ENCODE measurements around the gene ZNF664.
A peak's percentile ranks its signal among the peaks of the same experiment; 100 is the strongest.

Gene ZNF664

GRCh38 chr12:124036171-124036598 is 63.2 kb downstream of the ZNF664 start:
- no peaks in the 10 kb centered on the region for H3K36me3 ChIP-seq
- no peak overlapping the region for H3K4me3 ChIP-seq (ENCODE audit: low read depth, low read length)
- H3K27ac ChIP-seq, result peak overlapping the region; percentile 24; the same call in 1 of the 2 replicates
- DNase-seq, result no peak
- no peaks in the 10 kb centered on the region for H3K27me3 ChIP-seq (ENCODE audit: insufficient read depth, low read depth, severe bottlenecking)
- no peak for TF ChIP-seq CTCF (IDR thresholded peaks at IDR 0.05; ENCODE audit: low read depth, low read length)
- H3K9me3 ChIP-seq (ENCODE audit: severe bottlenecking), result no peaks in the 10 kb centered on the region

GRCh38 chr12:124036657-124037109 is 63.7 kb downstream of the ZNF664 start:
- peak overlapping the region; percentile 24; the same call in 1 of the 2 replicates for H3K27ac ChIP-seq
- peak; percentile 43 for DNase-seq
- no peak overlapping the region for H3K4me3 ChIP-seq (ENCODE audit: low read depth, low read length)
- no peaks in the 10 kb centered on the region for H3K36me3 ChIP-seq
- TF ChIP-seq CTCF (IDR thresholded peaks at IDR 0.05; ENCODE audit: low read depth, low read length), result peak; percentile 59
- no peaks in the 10 kb centered on the region for H3K27me3 ChIP-seq (ENCODE audit: insufficient read depth, low read depth, severe bottlenecking)
- H3K9me3 ChIP-seq (ENCODE audit: severe bottlenecking), result no peaks in the 10 kb centered on the region

- H3K27ac ChIP-seq, result no peak overlapping the region
- TF ChIP-seq CTCF (IDR thresholded peaks at IDR 0.05; ENCODE audit: low read depth, low read length), result no peak
- DNase-seq, result no peak
- H3K36me3 ChIP-seq, result no peaks in the 10 kb centered on the region
- H3K4me3 ChIP-seq (ENCODE audit: low read depth, low read length), result no peak overlapping the region
- no peaks in the 10 kb centered on the region for H3K9me3 ChIP-seq (ENCODE audit: severe bottlenecking)
- no peaks in the 10 kb centered on the region for H3K27me3 ChIP-seq (ENCODE audit: insufficient read depth, low read depth, severe bottlenecking)
Measured at GRCh38 chr12:124037331-124037730, 64.3 kb downstream of the ZNF664 start.

GRCh38 chr12:124039276-124039675 is 66.3 kb downstream of the ZNF664 start:
- no peak for DNase-seq
- TF ChIP-seq CTCF (IDR thresholded peaks at IDR 0.05; ENCODE audit: low read depth, low read length), result no peak

GRCh38 chr12:124040291-124040690 is 67.3 kb downstream of the ZNF664 start:
- no peak for DNase-seq
- Histone ChIP-seq H3K9me3 (ENCODE audit: severe bottlenecking) (no peaks in the 10 kb centered on the region), H3K27ac (no peak overlapping the region), H3K36me3 (no peaks in the 10 kb centered on the region), H3K27me3 (ENCODE audit: insufficient read depth, low read depth, severe bottlenecking) (no peaks in the 10 kb centered on the region), H3K4me3 (ENCODE audit: low read depth, low read length) (no peak overlapping the region)
- no peak for TF ChIP-seq CTCF (IDR thresholded peaks at IDR 0.05; ENCODE audit: low read depth, low read length)

More at GRCh38 chr12:124039276-124039675, 66.3 kb downstream of the ZNF664 start:
- no peaks in the 10 kb centered on the region for H3K9me3 ChIP-seq (ENCODE audit: severe bottlenecking)
- H3K4me3 ChIP-seq (ENCODE audit: low read depth, low read length), result no peak overlapping the region
- no peaks in the 10 kb centered on the region for H3K36me3 ChIP-seq
- H3K27ac ChIP-seq, result no peak overlapping the region
- H3K27me3 ChIP-seq (ENCODE audit: insufficient read depth, low read depth, severe bottlenecking), result no peaks in the 10 kb centered on the region

GRCh38 chr12:124040737-124041136 is 67.7 kb downstream of the ZNF664 start:
- H3K9me3 ChIP-seq (ENCODE audit: severe bottlenecking), result no peaks in the 10 kb centered on the region
- no peak overlapping the region for H3K27ac ChIP-seq
- H3K27me3 ChIP-seq (ENCODE audit: insufficient read depth, low read depth, severe bottlenecking), result no peaks in the 10 kb centered on the region
- no peak for TF ChIP-seq CTCF (IDR thresholded peaks at IDR 0.05; ENCODE audit: low read depth, low read length)
- H3K36me3 ChIP-seq, result no peaks in the 10 kb centered on the region
- DNase-seq, result no peak
- no peak overlapping the region for H3K4me3 ChIP-seq (ENCODE audit: low read depth, low read length)
